HL-60 (cell line): ENCODE results near the gene MTNR1A.
"Not testable (repeated sequence)": the region's sequence is repeated elsewhere in the genome, so short reads cannot be mapped to it uniquely, and the experiment has no call there.

ENCODE experiments used
- DNase-seq, 2 experiments: peaks; one replicate each; pipeline ENCODE4 v3.0.0-alpha.2; 2010 to 2020; ENCODE audit warnings: low read depth in 1 of 2, low spot score in 1 of 2
- H3K27ac ChIP-seq: fragments of 250-450 bp; sonication (Bioruptor Pico); replicated peaks from 2 replicates; pipeline ENCODE4 v1.5.1; 2020; ENCODE audit warnings: mild to moderate bottlenecking, moderate library complexity
- H3K27me3 ChIP-seq: fragments of 250-450 bp; sonication (Bioruptor Pico); 2 replicates; pipeline ENCODE4 v1.5.1; 2021; ENCODE audit warnings: mild to moderate bottlenecking, moderate library complexity; ENCODE audit not compliant: insufficient read depth, poor library complexity, severe bottlenecking
- H3K4me3 ChIP-seq: replicated peaks from 2 replicates; pipeline ENCODE4 v1.5.1; 2011; ENCODE audit warnings: mild to moderate bottlenecking, control low read depth, low read length; ENCODE audit not compliant: insufficient read depth
- CTCF ChIP-seq: IDR thresholded peaks from one replicate; pipeline ENCODE4 v1.5.1; 2011; ENCODE audit warnings: low read length, control low read depth, inconsistent platforms; ENCODE audit not compliant: insufficient read depth
- GABPA ChIP-seq: IDR thresholded peaks from 2 replicates; pipeline ENCODE4 v1.6.1; 2012; ENCODE audit warnings: low read depth
- POLR2AphosphoS5 ChIP-seq: IDR thresholded peaks from 2 replicates; pipeline ENCODE4 v1.6.1; 2012; ENCODE audit warnings: low read depth
- REST ChIP-seq: IDR thresholded peaks from 2 replicates; pipeline ENCODE4 v1.6.1; 2012; ENCODE audit warnings: low read depth; ENCODE audit not compliant: insufficient replicate concordance
- SPI1 ChIP-seq: IDR thresholded peaks from 2 replicates; pipeline ENCODE4 v1.6.1; 2012; ENCODE audit warnings: low read depth, mild to moderate bottlenecking, borderline replicate concordance

The MTNR1A gene

DNA sequence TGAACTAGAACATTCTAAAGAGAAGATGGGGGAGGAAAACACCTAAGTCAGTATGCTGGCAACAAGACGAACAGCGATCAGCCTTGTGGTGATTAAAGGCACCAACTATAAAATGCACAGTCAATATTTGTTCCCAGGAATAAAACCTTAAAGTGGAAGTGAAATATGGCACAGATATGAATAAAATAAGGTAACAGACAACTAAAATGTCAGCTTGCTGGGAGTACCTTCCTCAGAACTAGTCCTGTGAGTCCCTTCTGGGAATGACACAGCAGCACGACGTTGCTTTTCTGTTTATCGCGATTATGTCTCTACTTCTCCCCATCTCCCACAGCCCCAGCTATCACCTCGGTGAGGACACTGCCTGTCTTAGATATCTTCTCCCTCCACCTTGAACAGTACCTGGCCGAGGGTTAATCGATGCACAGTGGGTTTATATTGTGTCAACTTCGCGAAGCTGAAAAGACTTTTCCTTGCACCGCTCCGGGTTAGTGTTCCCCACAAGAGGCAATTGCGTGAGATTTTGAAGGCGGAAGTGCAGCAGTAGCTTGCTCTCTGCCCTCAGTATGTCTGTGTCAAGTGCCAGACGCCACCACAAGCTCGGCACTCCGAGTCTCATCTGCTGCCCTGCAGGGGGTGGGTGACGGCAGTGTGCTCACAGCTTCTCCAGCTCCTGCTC is 17.4 kb downstream of the MTNR1A start:
- H3K27ac ChIP-seq: no peak overlapping the region
- no peak for TF ChIP-seq SPI1
- TF ChIP-seq CTCF: no peak
- TF ChIP-seq GABPA: no peak
- TF ChIP-seq REST: no peak
- TF ChIP-seq POLR2AphosphoS5: no peak
- DNase-seq: no peak
- H3K4me3 ChIP-seq: no peak overlapping the region
- no peaks in the 10 kb centered on the region for H3K27me3 ChIP-seq

GRCh38 chr4:186536285-186536684 is 19.1 kb downstream of the MTNR1A start:
- Histone ChIP-seq H3K27ac (no peak overlapping the region), H3K4me3 (no peak overlapping the region), H3K27me3 (no peaks in the 10 kb centered on the region)
- DNase-seq: no peak
- TF ChIP-seq SPI1 (no peak), GABPA (no peak), CTCF (no peak), POLR2AphosphoS5 (no peak), REST (no peak)

DNA sequence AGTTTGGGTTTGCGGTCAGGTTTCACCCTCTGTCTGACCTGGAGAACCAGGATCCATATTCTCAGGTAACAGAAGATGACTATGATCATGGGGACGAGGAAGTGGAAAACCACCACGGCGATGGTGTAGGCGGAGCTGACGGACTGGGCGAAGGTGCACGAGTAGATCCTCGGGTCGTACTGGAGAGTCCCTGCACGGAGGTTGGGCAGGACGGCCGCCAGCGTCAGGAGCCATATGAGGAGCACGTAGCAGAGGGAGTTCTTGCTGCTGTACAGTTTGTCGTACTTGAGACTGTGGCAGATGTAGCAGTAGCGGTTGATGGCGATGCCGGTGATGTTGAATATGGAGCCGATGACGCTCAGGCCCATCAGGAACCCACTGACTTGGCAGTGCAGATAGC is 21.3 kb downstream of the MTNR1A start:
- no peak for DNase-seq
- TF ChIP-seq REST (no peak), GABPA (no peak), SPI1 (no peak)
- H3K4me3 ChIP-seq: no peak overlapping the region
- no peak overlapping the region for H3K27ac ChIP-seq
- H3K27me3 ChIP-seq: no peaks in the 10 kb centered on the region

- DNase-seq, H3K27ac ChIP-seq, H3K4me3 ChIP-seq, H3K27me3 ChIP-seq: not testable (repeated sequence)
Measured at GRCh38 chr4:186523927-186524326, 31.4 kb downstream of the MTNR1A start.
